T follicular helper cell (primary cell): ENCODE measurements around the gene PHF21B.
"Not testable (repeated sequence)": the region's sequence is repeated elsewhere in the genome, so short reads cannot be mapped to it uniquely, and the experiment has no call there.

Experiments
- DNase-seq: peaks from one replicate; pipeline ENCODE4 v3.0.0-alpha.2; 2020; ENCODE audit warnings: low read depth

PHF21B gene

DNA sequence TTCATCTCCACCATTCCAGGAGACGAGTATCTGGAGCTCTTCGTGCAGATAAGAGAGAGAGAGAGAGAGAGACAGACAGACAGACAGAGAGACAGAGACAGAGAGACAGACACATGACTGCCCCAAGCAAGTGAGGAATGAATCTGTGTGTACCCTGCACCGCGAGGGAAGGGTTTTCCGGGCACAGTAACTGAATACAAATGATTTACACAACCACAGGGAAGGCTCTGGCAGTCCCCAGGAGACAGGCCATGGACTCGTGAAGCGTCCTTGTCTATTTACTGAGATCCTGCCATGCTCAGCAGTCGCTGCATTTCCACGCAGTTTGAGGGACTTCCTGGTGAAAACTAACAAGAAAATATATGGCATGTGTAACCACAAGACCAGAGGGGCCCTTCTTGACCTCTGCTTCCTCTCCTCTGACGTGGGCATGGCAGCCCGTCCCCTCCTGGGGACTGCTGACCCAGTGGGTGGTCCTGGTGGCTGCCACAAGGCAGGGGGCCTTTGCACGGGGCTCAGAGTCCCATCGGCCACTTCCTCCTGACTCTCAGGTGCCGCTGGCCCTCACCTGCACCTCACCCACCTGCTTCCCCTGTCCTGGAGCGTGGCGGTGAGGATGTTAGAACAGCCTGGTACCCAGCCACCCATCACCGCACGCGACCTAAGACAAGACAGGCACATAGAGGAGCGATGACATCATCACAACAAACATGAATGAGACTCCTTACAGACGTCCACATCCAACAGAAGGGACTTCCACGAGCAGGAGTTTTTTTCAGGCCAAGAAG is 75.9 kb downstream of the PHF21B start:
- no peak for DNase-seq

DNA sequence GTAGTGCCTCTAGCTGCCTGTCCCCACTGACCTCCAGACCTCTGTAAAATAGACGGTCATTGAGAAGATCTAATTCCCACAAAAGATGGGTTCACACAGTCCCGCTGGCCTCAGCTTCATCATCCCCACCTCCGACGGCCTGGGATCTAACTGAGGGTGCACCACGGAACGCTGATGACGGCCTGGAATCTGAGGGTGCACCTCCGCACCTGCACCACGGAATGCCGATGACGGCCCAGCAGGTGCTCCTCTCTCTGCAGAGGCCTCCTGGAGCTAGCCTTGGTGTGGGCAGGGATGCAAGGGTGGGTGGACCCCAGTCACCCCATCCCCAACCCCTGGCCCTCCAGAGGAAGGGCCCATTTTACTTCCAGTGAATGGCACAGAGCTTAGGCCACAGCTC is 77.3 kb downstream of the PHF21B start:
- DNase-seq, result no peak

GRCh38 chr22:44931766-44932165 is 78.0 kb downstream of the PHF21B start:
- DNase-seq, result no peak

GRCh38 chr22:44931077-44931540 is 78.7 kb downstream of the PHF21B start:
- DNase-seq, result no peak

DNA sequence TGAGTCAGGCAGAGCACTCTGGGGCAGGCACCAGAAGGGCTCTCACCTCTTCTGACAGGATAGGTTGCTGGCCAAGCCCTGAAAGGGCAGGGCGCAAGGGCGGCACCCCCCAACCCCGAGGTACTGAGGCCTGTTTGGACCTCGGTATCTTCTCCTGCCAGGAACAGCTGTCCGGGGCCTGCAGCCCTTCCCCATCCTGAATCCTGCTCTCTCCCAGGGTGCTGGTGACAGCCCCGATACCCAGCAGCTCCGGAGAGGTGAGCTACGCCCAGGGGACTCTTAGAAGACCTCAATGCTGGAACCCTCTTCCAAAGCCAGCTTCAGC is 79.1 kb downstream of the PHF21B start:
- DNase-seq, result no peak

DNA sequence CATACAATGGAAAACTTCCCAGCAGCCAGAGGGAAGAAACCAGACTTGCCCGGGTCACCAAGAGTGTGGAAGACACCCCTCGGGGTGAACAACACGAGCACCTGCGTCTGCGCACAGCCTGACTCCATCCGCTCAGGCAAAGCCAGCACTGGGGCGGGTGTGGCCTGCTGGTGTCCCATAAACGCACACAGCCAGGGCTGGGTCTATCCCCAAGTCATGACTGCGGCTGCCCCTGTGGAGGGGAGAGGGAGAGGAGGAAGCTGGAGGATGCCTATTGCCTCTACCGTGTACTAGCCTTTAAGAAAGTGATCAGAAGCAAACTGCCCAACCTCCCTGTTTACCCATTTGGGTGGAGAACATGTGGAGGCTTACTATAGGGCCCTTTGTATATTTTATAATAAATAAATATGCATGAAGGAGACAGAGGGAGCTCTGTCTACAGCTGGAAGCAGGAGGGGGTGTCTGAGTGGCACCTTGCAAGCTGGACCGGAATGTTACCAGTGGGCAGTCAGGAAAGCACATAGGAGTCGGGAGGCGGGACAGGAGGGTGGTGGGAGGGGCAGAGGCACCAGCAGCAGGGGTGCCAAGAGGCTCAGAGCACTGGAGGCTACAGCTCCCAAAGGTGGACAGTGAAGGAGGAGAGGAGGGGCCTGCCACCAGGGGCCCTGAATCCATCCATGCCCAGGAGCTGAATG is 79.6 kb downstream of the PHF21B start:
- no peak for DNase-seq

GRCh38 chr22:44929359-44930015 is 80.3 kb downstream of the PHF21B start:
- DNase-seq, result no peak

GRCh38 chr22:44928711-44929358 is 81.0 kb downstream of the PHF21B start:
- DNase-seq, result no peak

- DNase-seq, result no peak
These were observed 81.7 kb downstream of the PHF21B start for GRCh38 chr22:44928136-44928463.

DNA sequence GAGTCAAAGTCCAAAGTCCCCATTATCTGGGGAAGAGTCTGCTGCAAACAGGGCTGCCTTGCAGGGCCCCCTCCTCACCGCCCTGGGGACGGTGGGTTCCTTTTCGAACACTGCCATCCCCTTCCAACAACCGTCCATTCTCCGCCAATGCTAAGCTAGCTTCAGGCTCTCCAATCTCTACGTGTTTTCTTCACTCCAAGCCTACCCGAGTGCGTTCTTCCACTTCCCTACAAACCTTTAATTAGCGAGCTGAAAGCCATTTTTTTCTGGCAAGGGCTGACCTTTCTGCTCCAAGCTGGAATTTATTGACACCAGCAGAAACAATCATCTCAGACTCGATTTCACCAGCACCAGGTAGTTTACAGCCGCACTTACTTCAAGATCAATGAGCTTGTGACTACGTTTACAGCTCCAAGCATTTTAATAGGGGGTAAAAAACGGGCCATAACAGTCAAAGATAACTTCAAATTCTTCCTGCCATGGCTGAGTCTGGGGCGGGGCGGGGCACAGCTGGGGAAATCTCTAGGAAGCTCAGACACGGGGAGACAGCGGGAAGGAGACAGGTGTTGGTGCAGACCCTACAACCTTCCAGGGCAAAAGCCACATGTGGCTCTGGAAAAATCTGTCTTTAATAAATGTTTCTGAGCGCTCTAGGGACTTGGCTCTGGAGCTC is 82.2 kb downstream of the PHF21B start:
- DNase-seq, result no peak

GRCh38 chr22:44926491-44927415 is 83.1 kb downstream of the PHF21B start:
- DNase-seq, result no peak

GRCh38 chr22:44926124-44926475 is 83.7 kb downstream of the PHF21B start:
- DNase-seq, result no peak

DNA sequence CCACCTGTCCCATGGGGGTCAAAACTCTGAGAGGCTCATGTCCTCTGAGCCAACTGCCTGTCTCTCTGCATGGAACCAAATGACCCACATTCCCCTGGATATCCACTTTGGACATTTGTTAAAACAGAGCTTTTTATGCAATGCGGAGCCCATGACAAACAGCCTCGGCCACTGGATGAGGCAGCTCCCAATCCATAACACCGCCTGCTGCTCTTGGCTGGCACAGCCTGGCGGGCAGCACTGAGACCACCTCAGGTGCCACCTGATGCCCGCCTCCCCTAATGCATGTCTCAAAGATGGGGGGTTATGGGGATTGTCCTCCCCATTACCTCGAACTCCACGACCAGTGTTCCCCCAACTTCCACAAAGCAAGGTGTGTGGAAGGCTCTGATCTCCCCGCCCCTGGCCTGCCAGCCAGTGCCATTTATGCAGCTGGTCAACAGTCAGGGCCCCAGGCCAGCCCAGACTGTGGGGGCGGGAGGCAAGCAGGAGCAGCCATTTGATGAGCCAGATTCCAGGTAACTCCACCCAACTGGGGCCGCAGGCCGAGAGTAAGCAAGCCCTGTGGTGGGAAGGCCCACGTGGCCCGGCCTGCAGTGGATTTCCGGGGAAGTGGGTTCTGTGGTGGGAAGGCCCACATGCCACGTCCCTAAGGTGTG is 84.2 kb downstream of the PHF21B start:
- no peak for DNase-seq

DNA sequence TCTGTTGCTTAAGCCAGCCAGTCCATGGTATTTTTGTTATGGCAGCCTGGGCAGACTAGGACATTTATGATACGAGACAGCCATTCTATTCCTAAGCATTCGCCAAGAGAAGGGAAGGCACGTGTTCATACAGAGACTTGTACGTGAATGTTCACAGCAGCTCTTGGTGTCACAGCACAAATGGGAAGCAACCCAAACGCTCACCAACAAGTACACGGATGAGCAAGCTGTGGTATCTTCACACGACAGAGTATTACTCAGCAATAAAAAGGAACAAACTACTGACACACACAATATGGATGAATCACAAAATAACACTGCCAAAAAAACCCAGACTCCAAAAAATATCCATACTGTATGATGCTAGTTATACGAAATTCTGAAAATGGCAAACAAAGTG is 85.1 kb downstream of the PHF21B start:
- DNase-seq, result no peak

DNA sequence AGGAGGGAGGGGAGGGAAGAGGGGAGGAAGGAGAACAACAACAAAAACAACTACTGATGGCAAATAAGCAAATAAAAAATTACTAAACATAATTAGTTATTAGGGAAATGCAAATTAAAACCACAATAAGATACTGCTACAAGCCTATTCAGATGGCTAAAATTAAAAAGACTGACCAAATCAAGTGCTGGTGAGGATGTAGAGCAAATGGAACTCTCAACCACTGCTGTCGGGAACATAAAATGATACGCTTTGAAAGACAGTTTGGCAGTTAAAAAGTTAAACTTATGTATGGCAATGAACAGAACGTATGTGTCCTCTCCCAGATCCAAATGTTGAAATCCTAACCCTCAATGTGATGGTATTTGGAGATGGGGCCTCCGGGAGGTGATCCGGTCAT is 85.7 kb downstream of the PHF21B start:
- no peak for DNase-seq

DNA sequence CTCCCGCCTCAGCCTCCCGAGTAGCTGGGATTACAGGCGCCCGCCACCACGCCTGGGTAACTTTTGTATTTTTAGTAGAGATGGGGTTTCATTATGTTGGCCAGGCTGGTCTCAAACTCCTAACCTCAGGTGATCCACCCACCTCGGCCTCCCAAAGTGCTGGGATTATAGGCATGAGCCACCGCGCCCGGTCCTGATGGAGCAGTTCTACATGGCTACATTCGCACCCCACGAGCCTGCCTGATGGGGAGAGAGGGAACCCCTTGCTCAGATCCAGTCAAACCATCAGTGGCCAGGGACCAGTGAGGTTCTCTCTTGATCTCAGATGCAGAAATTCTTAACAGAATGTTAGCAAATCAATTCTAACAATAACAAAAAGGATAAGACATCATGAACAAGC is 88.0 kb downstream of the PHF21B start:
- not testable (repeated sequence) for DNase-seq

DNA sequence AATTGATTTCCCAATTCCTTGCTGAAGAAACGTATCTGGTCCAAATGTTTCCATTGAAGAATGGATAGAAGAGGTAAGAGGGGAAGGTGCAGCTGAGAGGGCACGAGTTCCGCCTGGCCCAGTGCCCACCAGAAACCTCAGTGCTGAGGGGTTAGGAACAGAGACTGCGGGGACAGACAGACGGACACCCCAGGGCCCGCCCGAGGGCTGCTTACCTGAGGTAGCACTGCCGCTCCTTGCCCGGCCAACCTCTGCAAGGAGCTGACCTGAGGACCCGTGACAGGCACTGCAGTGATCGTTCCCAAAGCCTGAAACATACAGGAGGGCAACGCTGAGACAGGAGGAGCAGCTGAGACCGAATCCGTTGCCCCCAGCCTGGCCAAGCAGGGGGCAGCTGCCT is 89.6 kb downstream of the PHF21B start:
- no peak for DNase-seq

DNA sequence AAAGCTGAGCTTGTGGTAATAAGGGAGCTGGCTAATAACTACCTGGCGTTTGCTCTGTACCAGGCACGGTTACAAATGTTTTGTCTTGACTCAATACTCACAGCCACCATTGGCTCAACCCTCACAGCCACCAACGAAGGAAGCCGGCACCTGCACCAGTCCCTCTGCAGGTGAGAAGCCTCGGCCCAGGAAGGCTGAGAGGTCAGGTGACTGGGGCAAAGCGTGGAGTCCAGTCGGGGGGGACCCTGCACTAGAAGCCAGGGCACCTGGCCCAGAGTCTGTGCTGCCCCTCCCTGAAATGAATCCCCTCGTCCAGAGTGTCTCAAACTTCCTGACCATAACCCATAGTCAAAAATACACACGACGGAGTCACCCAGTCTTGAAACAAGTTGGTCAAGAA is 90.1 kb downstream of the PHF21B start:
- no peak for DNase-seq

GRCh38 chr22:44918925-44919392 is 90.8 kb downstream of the PHF21B start:
- DNase-seq, result no peak

DNA sequence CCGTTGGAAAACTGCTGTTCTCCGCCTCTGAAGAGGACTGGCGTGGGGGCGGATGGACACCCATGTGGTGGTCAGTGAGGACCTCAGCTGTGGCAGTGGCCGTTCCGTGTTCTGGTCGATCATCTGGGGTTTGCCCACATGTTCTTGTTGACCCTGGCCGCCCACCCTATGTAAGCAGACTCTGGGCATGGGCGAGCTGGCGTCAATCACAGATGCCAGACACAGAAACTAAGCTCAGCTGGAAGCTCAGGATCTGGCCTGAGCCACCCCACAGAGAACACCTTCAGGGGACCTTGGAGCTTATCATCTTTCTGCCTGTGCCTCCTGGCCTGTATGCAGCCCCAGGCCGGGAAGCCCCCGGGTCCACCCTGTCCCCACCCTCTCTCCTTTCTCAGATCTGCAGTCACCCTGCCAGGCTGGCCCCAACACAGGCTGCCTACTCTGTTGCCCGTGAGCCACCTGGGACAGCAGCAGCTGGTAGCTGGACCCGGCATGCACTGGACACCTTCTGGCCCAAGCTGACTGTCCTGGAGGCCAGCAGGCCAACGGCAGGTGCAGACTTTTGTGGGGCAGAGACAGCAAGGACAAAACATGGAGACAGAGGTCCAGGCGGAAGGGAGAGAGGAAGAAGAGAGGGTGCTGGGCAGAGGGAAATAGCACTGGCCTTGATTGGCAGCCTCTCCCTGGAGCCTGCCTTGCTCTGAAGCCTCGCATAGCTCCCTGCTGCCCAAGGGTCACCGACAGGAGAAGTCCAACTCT is 91.5 kb downstream of the PHF21B start:
- DNase-seq, result no peak
